Progenitor cell of endocrine pancreas (in vitro differentiated cells): ENCODE measurements around the gene RFX7. TPM values are rescaled to one million over a fixed set of nuclear protein-coding genes. Genes with fewer than 3 reads are reported as not detected.

Experiments
- DNase-seq: peaks from one replicate; pipeline ENCODE4 v3.0.0; 2021; ENCODE audit warnings: low spot score; ENCODE audit not compliant: unreplicated experiment
- H3K27ac Mint-ChIP-seq: 2 replicates; pipeline ENCODE4 v1.8.0; 2021; ENCODE audit warnings: mild to moderate bottlenecking, moderate library complexity, mixed read lengths
- H3K27me3 Mint-ChIP-seq: 2 replicates; pipeline ENCODE4 v1.8.0; 2021; ENCODE audit warnings: mixed read lengths
- H3K36me3 Mint-ChIP-seq: 2 replicates; pipeline ENCODE4 v1.8.0; 2022; ENCODE audit warnings: mixed read lengths; ENCODE audit not compliant: insufficient read depth
- H3K4me1 Mint-ChIP-seq: 2 replicates; pipeline ENCODE4 v1.8.0; 2021; ENCODE audit warnings: low read depth, mixed read lengths
- H3K4me3 Mint-ChIP-seq: 2 replicates; pipeline ENCODE4 v1.8.0; 2021; ENCODE audit warnings: low read depth, mild to moderate bottlenecking, moderate library complexity, mixed read lengths
- H3K9me3 Mint-ChIP-seq: 2 replicates; pipeline ENCODE4 v1.8.0; 2021; ENCODE audit warnings: low read depth, mixed read lengths
- CTCF ChIP-seq: fragments of 200-600 bp; sonication (generic); IDR thresholded peaks from one replicate; pipeline ENCODE4 v1.5.0; 2021; ENCODE audit warnings: antibody characterized with exemption, mild to moderate bottlenecking; ENCODE audit not compliant: unreplicated experiment
- total RNA-seq: library from RNA; stranded (reverse); gene quantifications from 2 replicates; pipeline ENCODE4 v1.2.1, GENCODE V29; 2021

The RFX7 gene
- total RNA-seq, 1 donor from 2014 or later, result 33.6 TPM

DNA sequence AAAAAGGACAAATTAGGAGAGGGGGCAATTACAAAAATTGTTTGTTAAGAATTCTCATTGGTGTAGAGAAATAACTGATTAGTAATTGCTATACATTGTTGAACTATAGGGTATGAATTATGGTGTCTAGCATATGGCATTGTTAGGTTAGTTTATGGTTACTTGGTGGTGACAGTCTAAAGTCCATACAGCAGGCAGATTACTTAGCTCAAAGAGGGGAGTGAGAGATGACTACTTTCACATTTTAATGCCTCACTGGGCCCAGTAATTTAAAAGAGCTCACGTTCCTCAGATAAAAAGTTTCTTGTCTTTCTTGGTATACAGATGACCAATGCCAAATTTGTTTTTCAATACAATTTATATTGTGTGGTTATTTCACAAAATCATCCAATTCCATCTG is 137.8 kb downstream of the RFX7 start:
- peaks cover 14% of the 10 kb centered on the region for H3K36me3 Mint-ChIP-seq
- H3K9me3 Mint-ChIP-seq, result peaks cover 10% of the 10 kb centered on the region
- H3K4me1 Mint-ChIP-seq, result no peaks in the 10 kb centered on the region
- DNase-seq, result no peak
- no peak overlapping the region for H3K27ac Mint-ChIP-seq
- H3K27me3 Mint-ChIP-seq, result no peaks in the 10 kb centered on the region
- no peak overlapping the region for H3K4me3 Mint-ChIP-seq
- no peak for TF ChIP-seq CTCF

DNA sequence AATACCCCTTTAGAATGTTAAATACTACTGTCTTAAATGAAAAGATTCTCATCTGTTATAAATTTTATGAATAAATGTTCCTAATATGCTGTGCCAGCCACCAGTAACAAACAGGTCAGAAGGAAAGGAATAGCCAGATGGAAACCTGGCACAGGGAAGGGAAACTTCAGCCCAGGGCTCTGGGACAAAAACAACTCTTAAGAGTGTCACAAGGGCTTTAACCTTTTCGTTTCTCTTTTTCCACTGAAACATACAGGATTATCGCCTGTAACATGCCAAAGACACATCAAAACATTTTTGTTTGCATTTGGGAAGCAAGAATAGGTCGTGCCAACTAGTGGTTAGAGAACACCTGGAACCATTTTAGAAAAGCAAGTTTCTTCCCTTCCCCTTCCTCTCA is 141.2 kb downstream of the RFX7 start:
- Mint-ChIP-seq H3K4me1 (no peaks in the 10 kb centered on the region), H3K27me3 (no peaks in the 10 kb centered on the region)
- no peak for TF ChIP-seq CTCF

DNA sequence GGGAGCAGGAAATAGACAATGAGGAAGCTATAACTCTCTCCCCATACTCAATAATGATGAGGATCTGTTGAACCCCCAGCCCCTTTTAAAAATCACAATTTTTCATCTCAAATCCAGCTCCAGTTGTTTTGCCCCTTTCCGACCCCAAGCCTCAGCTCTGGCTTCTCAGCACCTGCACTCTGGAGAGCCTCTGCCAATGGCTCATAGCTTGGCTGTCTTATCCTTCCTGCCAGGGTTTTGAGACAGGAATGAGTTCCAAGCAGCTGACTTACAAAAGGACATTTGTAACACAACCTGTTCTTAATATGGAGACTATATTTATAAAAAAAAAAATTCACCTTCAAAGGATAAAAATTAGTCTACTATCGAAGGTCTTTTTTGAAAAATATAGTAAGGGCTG is 144.4 kb downstream of the RFX7 start:
- DNase-seq, result no peak
- no peak for TF ChIP-seq CTCF
- H3K27me3 Mint-ChIP-seq, result no peaks in the 10 kb centered on the region
- no peak overlapping the region for H3K27ac Mint-ChIP-seq
- H3K36me3 Mint-ChIP-seq, result peaks cover 24% of the 10 kb centered on the region
- no peak overlapping the region for H3K4me3 Mint-ChIP-seq
- no peaks in the 10 kb centered on the region for H3K9me3 Mint-ChIP-seq
- no peaks in the 10 kb centered on the region for H3K4me1 Mint-ChIP-seq

More for the DNA sequence above, 141.2 kb downstream of the RFX7 start:
- H3K27ac Mint-ChIP-seq, result no peak overlapping the region
- no peaks in the 10 kb centered on the region for H3K9me3 Mint-ChIP-seq
- H3K36me3 Mint-ChIP-seq, result peaks cover 4% of the 10 kb centered on the region
- DNase-seq, result no peak
- H3K4me3 Mint-ChIP-seq, result no peak overlapping the region

DNA sequence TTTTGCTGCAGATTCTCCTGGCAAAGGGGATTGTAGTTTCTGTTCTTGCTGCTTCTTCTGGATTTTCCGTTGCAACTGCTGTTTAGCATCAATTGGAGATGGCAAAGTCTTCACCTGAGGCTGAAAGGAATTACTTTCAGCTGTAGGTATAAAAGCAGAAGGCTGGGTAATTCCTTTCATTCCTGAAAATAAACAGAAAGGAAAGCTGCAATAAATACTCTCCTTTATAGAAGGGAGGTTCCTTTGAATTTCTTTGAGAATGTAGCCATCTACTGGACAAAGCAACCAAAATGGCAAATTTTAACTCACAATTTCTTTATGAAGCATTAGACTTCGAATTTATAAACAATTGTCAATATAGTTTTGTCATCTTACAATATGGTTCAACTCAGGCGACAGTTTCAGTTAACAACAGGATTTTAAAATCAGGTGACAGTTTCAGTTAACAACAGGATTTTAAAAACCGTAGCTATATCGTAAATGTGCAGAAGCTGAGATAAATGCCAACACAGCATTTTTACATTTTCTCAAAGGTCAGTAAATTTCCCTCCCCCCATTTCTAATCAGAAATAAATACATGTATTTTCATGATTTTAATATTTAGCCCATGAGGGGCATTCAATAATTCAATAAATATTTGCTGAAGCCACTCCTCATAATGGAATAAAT is 145.3 kb downstream of the RFX7 start:
- no peaks in the 10 kb centered on the region for H3K9me3 Mint-ChIP-seq
- H3K27me3 Mint-ChIP-seq, result no peaks in the 10 kb centered on the region
- H3K36me3 Mint-ChIP-seq, result peaks cover 34% of the 10 kb centered on the region
- DNase-seq, result no peak
- no peaks in the 10 kb centered on the region for H3K4me1 Mint-ChIP-seq
- TF ChIP-seq CTCF, result no peak
- no peak overlapping the region for H3K4me3 Mint-ChIP-seq
- no peak overlapping the region for H3K27ac Mint-ChIP-seq

GRCh38 chr15:56095406-56095805 is 148.3 kb downstream of the RFX7 start:
- no peaks in the 10 kb centered on the region for H3K4me1 Mint-ChIP-seq
- H3K27me3 Mint-ChIP-seq, result no peaks in the 10 kb centered on the region
- no peak overlapping the region for H3K27ac Mint-ChIP-seq
- TF ChIP-seq CTCF, result no peak
- H3K4me3 Mint-ChIP-seq, result no peak overlapping the region
- H3K9me3 Mint-ChIP-seq, result no peaks in the 10 kb centered on the region
- H3K36me3 Mint-ChIP-seq, result peaks cover 35% of the 10 kb centered on the region
- DNase-seq, result no peak
